Measurements from ENCODE around the gene CNGA3. TPM values are rescaled to one million over a fixed set of nuclear protein-coding genes. Genes with fewer than 3 reads are reported as not detected.

Gene CNGA3
- total and polyA plus RNA-seq, 2 of the 4 experiments (the other 2 are of a cell fraction): under 0.01 TPM; not detected in 1

DNA sequence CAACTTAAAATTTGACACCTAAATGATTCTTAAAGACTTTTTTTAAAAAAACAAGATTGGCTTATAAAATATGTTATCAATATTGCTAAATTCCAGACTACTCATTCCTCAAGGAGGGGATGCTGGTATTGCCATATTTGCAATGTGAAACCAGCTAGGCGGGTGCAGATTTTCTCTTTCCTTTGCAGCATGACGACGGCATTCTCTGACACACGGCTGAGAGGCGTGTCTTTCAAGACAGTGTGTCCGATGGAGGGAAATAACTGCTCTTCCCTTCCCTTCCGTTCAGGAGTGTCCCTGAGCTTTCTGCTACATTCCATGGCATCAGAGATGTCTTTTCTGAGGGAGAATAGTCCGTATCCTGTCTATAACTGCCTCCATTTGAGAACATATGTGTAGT lies 38.2 kb upstream of the CNGA3 start:
- no peak overlapping the region for H2BK20ac ChIP-seq (ENCODE audit: low read depth, low read length)
- no peak overlapping the region for H4K91ac ChIP-seq (ENCODE audit: insufficient read depth, low read depth, low read length)
- H3K18ac ChIP-seq (ENCODE audit: low read depth, low read length): no peak overlapping the region
- H3K4me3 ChIP-seq (ENCODE audit: insufficient read depth, low read depth, low read length): no peak overlapping the region
- H4K5ac ChIP-seq (ENCODE audit: low read depth, low read length): no peak overlapping the region
- no peak overlapping the region for H3K9ac ChIP-seq (ENCODE audit: low read depth, low read length)
- no peak overlapping the region for H3K23ac ChIP-seq (ENCODE audit: low read depth, low read length)
- H2AK9ac ChIP-seq (replicated peaks; ENCODE audit: low read depth, low read length, poor library complexity): no peak overlapping the region
- H4K20me1 ChIP-seq (ENCODE audit: insufficient read depth, low read length): no peaks in the 10 kb centered on the region
- ATAC-seq (ENCODE audit: low read depth) (no peak), DNase-seq (peak; percentile 2)
- H2AK5ac ChIP-seq (ENCODE audit: low read depth, low read length): no peak overlapping the region
- no peaks in the 10 kb centered on the region for H3K4me1 ChIP-seq (ENCODE audit: control insufficient read depth, insufficient read depth, low read length)
- WGBS, 2 experiments (ENCODE audit: extremely low coverage in 2 of 2, insufficient read length in 1 of 2): 75% methylated on average over 5 of the region's 8 CpGs; no CpG with 5 or more reads in 1 of the 2 experiments
- no peak overlapping the region for H2BK5ac ChIP-seq (ENCODE audit: low read depth, low read length, poor library complexity, severe bottlenecking)
- H3K4ac ChIP-seq (ENCODE audit: low read depth, low read length): no peak overlapping the region
- H4K8ac ChIP-seq (ENCODE audit: low read depth in 2 of 2, low read length in 2 of 2): no peak overlapping the region
- H3K9me3 ChIP-seq (ENCODE audit: control insufficient read depth, insufficient read depth, low read length): no peaks in the 10 kb centered on the region
- no peak overlapping the region for H3K4me2 ChIP-seq (ENCODE audit: low read depth, low read length)
- no TSS peak for BruUV-seq (replicated peaks)
- H2BK15ac ChIP-seq (ENCODE audit: low read depth, low read length): no peak overlapping the region
- dilution Hi-C loops (cut with HindIII; ENCODE audit: low sequenced_read_pairs, unreplicated experiment) (no loop called here), in situ Hi-C loops (cut with MboI; ENCODE audit: low sequenced_read_pairs) (no loop called here), intact Hi-C loops (cut with micrococcal nuclease) (no loop called here)
- H3K36me3 ChIP-seq (ENCODE audit: control insufficient read depth, insufficient read depth, low read length): no peaks in the 10 kb centered on the region
- ChIA-PET CTCF (no interaction called here), POLR2A (ENCODE audit: unreplicated experiment) (interaction anchor here (0.6 kb wide), 1 partner anchor 385 kb away, joined by 3 read pairs; no protein-coding TSS in a partner anchor)
- peaks cover 7% of the 10 kb centered on the region; the same call in 1 of the 2 replicates for H3K27me3 ChIP-seq (ENCODE audit: control insufficient read depth, insufficient read depth, low read length)
- TF ChIP-seq, protein P1, sequence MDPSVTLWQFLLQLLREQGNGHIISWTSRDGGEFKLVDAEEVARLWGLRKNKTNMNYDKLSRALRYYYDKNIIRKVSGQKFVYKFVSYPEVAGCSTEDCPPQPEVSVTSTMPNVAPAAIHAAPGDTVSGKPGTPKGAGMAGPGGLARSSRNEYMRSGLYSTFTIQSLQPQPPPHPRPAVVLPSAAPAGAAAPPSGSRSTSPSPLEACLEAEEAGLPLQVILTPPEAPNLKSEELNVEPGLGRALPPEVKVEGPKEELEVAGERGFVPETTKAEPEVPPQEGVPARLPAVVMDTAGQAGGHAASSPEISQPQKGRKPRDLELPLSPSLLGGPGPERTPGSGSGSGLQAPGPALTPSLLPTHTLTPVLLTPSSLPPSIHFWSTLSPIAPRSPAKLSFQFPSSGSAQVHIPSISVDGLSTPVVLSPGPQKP (IDR thresholded peaks at IDR 0.05; ENCODE audit: borderline replicate concordance, low read depth, low read length): no peak
- TF ChIP-seq MAFK (IDR thresholded peaks at IDR 0.05; ENCODE audit: low read depth, low read length): no peak
- TF ChIP-seq FOS (IDR thresholded peaks at IDR 0.05; ENCODE audit: low read depth, low read length): no peak
- no peak for TF ChIP-seq CHD1 (IDR thresholded peaks at IDR 0.05; ENCODE audit: low read depth, low read length)
- TF ChIP-seq RFX5 (IDR thresholded peaks at IDR 0.05; ENCODE audit: low read depth, low read length): no peak
- TF ChIP-seq USF2 (IDR thresholded peaks at IDR 0.05; ENCODE audit: low read depth, low read length): no peak
- TF ChIP-seq RAD21 (IDR thresholded peaks at IDR 0.05; ENCODE audit: low read length): no peak
- no peak for TF ChIP-seq NFE2L2 (IDR thresholded peaks at IDR 0.05; ENCODE audit: low read depth, low read length)
- TF ChIP-seq CEBPB (IDR thresholded peaks at IDR 0.05; ENCODE audit: low read depth, low read length): no peak
- TF ChIP-seq, protein P2, sequence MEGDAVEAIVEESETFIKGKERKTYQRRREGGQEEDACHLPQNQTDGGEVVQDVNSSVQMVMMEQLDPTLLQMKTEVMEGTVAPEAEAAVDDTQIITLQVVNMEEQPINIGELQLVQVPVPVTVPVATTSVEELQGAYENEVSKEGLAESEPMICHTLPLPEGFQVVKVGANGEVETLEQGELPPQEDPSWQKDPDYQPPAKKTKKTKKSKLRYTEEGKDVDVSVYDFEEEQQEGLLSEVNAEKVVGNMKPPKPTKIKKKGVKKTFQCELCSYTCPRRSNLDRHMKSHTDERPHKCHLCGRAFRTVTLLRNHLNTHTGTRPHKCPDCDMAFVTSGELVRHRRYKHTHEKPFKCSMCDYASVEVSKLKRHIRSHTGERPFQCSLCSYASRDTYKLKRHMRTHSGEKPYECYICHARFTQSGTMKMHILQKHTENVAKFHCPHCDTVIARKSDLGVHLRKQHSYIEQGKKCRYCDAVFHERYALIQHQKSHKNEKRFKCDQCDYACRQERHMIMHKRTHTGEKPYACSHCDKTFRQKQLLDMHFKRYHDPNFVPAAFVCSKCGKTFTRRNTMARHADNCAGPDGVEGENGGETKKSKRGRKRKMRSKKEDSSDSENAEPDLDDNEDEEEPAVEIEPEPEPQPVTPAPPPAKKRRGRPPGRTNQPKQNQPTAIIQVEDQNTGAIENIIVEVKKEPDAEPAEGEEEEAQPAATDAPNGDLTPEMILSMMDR (conservative IDR thresholded peaks at IDR 0.05; ENCODE audit: low read depth, low read length): no peak
- no peak for TF ChIP-seq MAZ (IDR thresholded peaks at IDR 0.05; ENCODE audit: borderline replicate concordance, low read depth, low read length)
- H3K27ac ChIP-seq (ENCODE audit: insufficient read depth, low read length): no peak overlapping the region
- H2BK120ac ChIP-seq (ENCODE audit: low read depth, low read length): no peak overlapping the region
- H3K14ac ChIP-seq (replicated peaks; ENCODE audit: low read depth, low read length): no peak overlapping the region
- H3K79me1 ChIP-seq (ENCODE audit: low read depth in 1 of 2, low read length in 2 of 2): no peaks in the 10 kb centered on the region
- H3K9me1 ChIP-seq (ENCODE audit: insufficient read depth, low read length): no peaks in the 10 kb centered on the region
- no peak overlapping the region for H2AFZ ChIP-seq (replicated peaks; ENCODE audit: low read length, poor library complexity)
- no peak overlapping the region for H3K56ac ChIP-seq (ENCODE audit: extremely low read depth, insufficient read depth, low read length)

Data from IMR-90 (cell line).